ENCODE results near the gene OBSCN.

The OBSCN gene

GRCh38 chr1:228410671-228411070 lies 202.8 kb downstream of the OBSCN start:
- DNase-seq, result no peak

- DNase-seq, result no peak
These were observed 203.3 kb downstream of the OBSCN start for GRCh38 chr1:228411121-228411520.

- DNase-seq, result no peak
These were observed 203.9 kb downstream of the OBSCN start for GRCh38 chr1:228411548-228412430.

- no peak for DNase-seq
These were observed 205.6 kb downstream of the OBSCN start for GRCh38 chr1:228413241-228414010.

- no peak for DNase-seq
These were observed 206.8 kb downstream of the OBSCN start for GRCh38 chr1:228414511-228415211.

GRCh38 chr1:228415221-228415620 lies 207.4 kb downstream of the OBSCN start:
- DNase-seq, result no peak

GRCh38 chr1:228415853-228416216 lies 208.0 kb downstream of the OBSCN start:
- DNase-seq, result no peak

- no peak for DNase-seq
These were observed 208.5 kb downstream of the OBSCN start, which contains the start of gene TRIM17 for GRCh38 chr1:228416217-228416933. Gene TRIM17 (minus strand): TSS chr1:228416861. CDS start chr1:228415072, 1,789 bp downstream.

- DNase-seq, result no peak
These were observed 209.2 kb downstream of the OBSCN start for GRCh38 chr1:228417061-228417460.

GRCh38 chr1:228417483-228418203 lies 209.8 kb downstream of the OBSCN start:
- no peak for DNase-seq

- DNase-seq, result no peak
These were observed 213.4 kb downstream of the OBSCN start for GRCh38 chr1:228420968-228421826.

GRCh38 chr1:228423404-228424053 lies 215.7 kb downstream of the OBSCN start:
- no peak for DNase-seq

- DNase-seq, result no peak
These were observed 217.1 kb downstream of the OBSCN start for GRCh38 chr1:228424685-228425660.

GRCh38 chr1:228426518-228427175 lies 218.8 kb downstream of the OBSCN start:
- DNase-seq, result no peak

GRCh38 chr1:228428412-228428811 lies 220.6 kb downstream of the OBSCN start:
- DNase-seq, result no peak
